Large intestine (tissue), 3 donors: ENCODE measurements around the gene UBE2G2. TPM values are rescaled to one million over a fixed set of nuclear protein-coding genes. Genes with fewer than 3 reads are reported as not detected.

Source experiments
- DNase-seq, 2 donors: peaks; one replicate each; pipeline versions ENCODE4 v3.0.0 to v3.0.0-alpha.2; 2013
- H3K27ac ChIP-seq: one replicate; pipeline ENCODE4 v1.5.1; 2013; ENCODE audit warnings: low read length
- H3K27me3 ChIP-seq: 2 replicates; pipeline ENCODE4 v1.6.1; 2013; ENCODE audit warnings: low read length; ENCODE audit not compliant: control insufficient read depth, insufficient read depth
- H3K36me3 ChIP-seq: 2 replicates; pipeline ENCODE4 v1.6.1; 2013; ENCODE audit warnings: low read length; ENCODE audit not compliant: control insufficient read depth, insufficient read depth
- H3K4me1 ChIP-seq: one replicate; pipeline ENCODE4 v1.6.1; 2013; ENCODE audit warnings: low read length; ENCODE audit not compliant: control insufficient read depth, insufficient read depth
- H3K4me3 ChIP-seq: one replicate; pipeline ENCODE4 v1.5.1; 2013; ENCODE audit warnings: low read length
- H3K9me3 ChIP-seq: one replicate; pipeline ENCODE4 v1.6.1; 2013; ENCODE audit warnings: mild to moderate bottlenecking, low read depth, low read length, moderate library complexity; ENCODE audit not compliant: control insufficient read depth
- WGBS: methylation state at CpG from one replicate; pipeline ENCODE4 v1.1.5; 2013; ENCODE audit warnings: low lambda C conversion rate; ENCODE audit not compliant: insufficient coverage; 5-methylcytosine and 5-hydroxymethylcytosine counted together
- polyA plus RNA-seq: library from polyadenylated mRNA; unstranded; fragments of 120-200 nt; gene quantifications from one replicate; pipeline ENCODE4 v1.2.1, GENCODE V29; 2013

The UBE2G2 gene
- polyA plus RNA-seq, 1 donor, result 97.1 TPM

DNA sequence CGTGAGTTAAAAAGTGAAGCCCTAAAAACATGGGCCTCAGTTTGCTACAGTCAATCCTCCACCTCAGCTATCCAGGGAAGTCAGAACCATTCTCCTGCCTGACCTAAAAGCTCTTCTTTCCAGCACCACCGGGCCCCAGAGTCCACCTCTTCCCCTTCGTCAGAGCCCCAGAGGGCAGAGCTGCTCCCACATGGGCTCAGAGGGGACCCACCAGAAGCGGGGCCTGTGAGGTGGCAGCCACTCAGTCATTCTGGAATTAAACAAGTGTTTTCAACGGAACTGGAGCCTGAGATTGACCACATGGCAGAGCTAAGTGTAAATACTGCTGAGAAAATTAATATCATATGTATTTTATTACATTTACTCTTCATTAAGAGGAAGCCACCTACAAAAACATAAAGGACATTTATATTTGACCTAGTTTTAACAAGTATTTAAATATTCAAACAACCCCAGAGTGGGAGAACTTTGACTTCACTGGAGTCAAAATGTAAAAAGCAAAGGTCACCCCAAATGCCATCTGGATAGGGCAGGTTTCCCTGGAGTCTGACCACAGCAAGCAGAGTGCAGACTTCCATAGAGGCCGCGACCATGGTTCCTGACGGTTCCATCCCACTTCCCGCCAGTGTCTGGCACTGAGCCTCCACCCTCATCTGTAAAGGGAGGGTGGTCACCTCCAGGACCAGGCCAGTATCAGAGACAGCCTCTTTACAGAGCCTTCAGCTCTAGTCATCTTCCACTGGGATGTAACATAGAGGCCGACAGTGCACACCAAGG lies 14.4 kb upstream of the UBE2G2 start:
- H3K9me3 ChIP-seq, result peaks cover 25% of the 10 kb centered on the region

GRCh38 chr21:44815225-44815624 lies 13.6 kb upstream of the UBE2G2 start:
- Histone ChIP-seq H3K9me3 (peaks cover 17% of the 10 kb centered on the region), H3K4me1 (peaks cover 8% of the 10 kb centered on the region), H3K27me3 (no peaks in the 10 kb centered on the region), H3K4me3 (no peak overlapping the region), H3K27ac (no peak overlapping the region), H3K36me3 (peaks cover 31% of the 10 kb centered on the region)
- no CpG with 5 or more reads among the region's 8 CpGs for WGBS
- no peak for DNase-seq

More for the DNA sequence above, 14.4 kb upstream of the UBE2G2 start:
- H3K27me3 ChIP-seq, result no peaks in the 10 kb centered on the region
- H3K36me3 ChIP-seq, result peaks cover 24% of the 10 kb centered on the region
- DNase-seq, result peak in 1 of 2 donors; percentile 8
- H3K27ac ChIP-seq, result no peak overlapping the region
- WGBS, result no CpG with 5 or more reads among the region's 10 CpGs
- peaks cover 8% of the 10 kb centered on the region for H3K4me1 ChIP-seq
- H3K4me3 ChIP-seq, result no peak overlapping the region

- WGBS, result 83% methylated on average over 1 of the region's 11 CpGs
These were observed 12.9 kb upstream of the UBE2G2 start for GRCh38 chr21:44814498-44815023.

DNA sequence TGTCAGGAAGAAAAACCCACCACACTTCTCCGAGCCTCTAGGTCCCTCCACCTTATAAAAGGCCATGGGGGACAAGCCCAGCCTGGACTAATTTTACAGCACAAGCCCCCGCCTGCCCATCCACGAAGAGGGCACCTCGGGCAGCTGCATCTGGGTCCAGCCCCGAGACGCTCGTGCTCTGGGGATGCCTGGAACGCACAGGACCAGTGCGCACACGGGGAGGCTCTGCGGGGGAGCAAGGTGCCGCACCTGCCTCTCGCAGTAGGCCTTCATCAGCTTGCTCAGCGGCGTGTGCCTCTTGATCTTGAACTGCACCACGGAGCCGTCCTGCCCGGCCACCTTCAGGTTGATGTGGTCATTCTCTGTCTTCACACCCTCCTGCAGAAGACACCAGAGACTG lies 12.1 kb upstream of the UBE2G2 start:
- H3K9me3 ChIP-seq, result peaks cover 4% of the 10 kb centered on the region
- H3K36me3 ChIP-seq, result peaks cover 46% of the 10 kb centered on the region
- no CpG with 5 or more reads among the region's 18 CpGs for WGBS
- no peak for DNase-seq
- no peak overlapping the region for H3K27ac ChIP-seq
- no peak overlapping the region for H3K4me3 ChIP-seq
- H3K27me3 ChIP-seq, result no peaks in the 10 kb centered on the region
- H3K4me1 ChIP-seq, result peaks cover 8% of the 10 kb centered on the region

More at GRCh38 chr21:44814498-44815023, 12.9 kb upstream of the UBE2G2 start:
- H3K27me3 ChIP-seq, result no peaks in the 10 kb centered on the region
- peaks cover 12% of the 10 kb centered on the region for H3K9me3 ChIP-seq
- H3K27ac ChIP-seq, result no peak overlapping the region
- no peak overlapping the region for H3K4me3 ChIP-seq
- peaks cover 38% of the 10 kb centered on the region for H3K36me3 ChIP-seq
- H3K4me1 ChIP-seq, result peaks cover 8% of the 10 kb centered on the region
- DNase-seq, result no peak

- Histone ChIP-seq H3K9me3 (no peaks in the 10 kb centered on the region), H3K27me3 (no peaks in the 10 kb centered on the region), H3K4me3 (no peak overlapping the region), H3K4me1 (peaks cover 8% of the 10 kb centered on the region), H3K27ac (no peak overlapping the region), H3K36me3 (peaks cover 52% of the 10 kb centered on the region)
- no CpG with 5 or more reads among the region's 10 CpGs for WGBS
- no peak for DNase-seq
These were observed 11.5 kb upstream of the UBE2G2 start for GRCh38 chr21:44813149-44813548.

- WGBS, result no CpG with 5 or more reads among the region's 14 CpGs
- no peaks in the 10 kb centered on the region for H3K27me3 ChIP-seq
- no peak overlapping the region for H3K4me3 ChIP-seq
- H3K9me3 ChIP-seq, result no peaks in the 10 kb centered on the region
- no peak overlapping the region for H3K27ac ChIP-seq
- peaks cover 56% of the 10 kb centered on the region for H3K36me3 ChIP-seq
- H3K4me1 ChIP-seq, result peaks cover 8% of the 10 kb centered on the region
- DNase-seq, result no peak
These were observed 11.0 kb upstream of the UBE2G2 start for GRCh38 chr21:44812640-44813039.

DNA sequence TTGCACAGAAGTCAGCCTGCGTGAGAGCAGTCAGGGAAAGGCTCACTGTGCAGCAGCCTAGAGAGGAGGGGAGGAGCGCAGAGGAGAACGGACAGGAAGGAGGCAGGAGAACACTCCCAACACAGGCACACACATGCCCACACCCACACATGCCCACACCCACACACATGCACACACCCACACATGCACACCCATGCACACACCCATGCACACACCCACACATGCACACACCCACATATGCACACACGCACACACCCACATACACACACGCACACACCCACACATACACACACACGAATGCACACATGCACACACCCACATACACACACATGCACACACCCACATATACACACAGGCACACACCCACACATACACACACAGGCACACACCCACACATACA lies 9.2 kb upstream of the UBE2G2 start:
- H3K4me3 ChIP-seq, result no peak overlapping the region
- H3K9me3 ChIP-seq, result no peaks in the 10 kb centered on the region
- no peak overlapping the region for H3K27ac ChIP-seq
- no peaks in the 10 kb centered on the region for H3K27me3 ChIP-seq
- peaks cover 72% of the 10 kb centered on the region for H3K36me3 ChIP-seq
- DNase-seq, result no peak
- no CpG with 5 or more reads among the region's 6 CpGs for WGBS
- no peaks in the 10 kb centered on the region for H3K4me1 ChIP-seq

- WGBS, result no CpG with 5 or more reads among the region's 4 CpGs
- Histone ChIP-seq H3K4me1 (peaks cover 2% of the 10 kb centered on the region), H3K4me3 (no peak overlapping the region), H3K36me3 (peaks cover 66% of the 10 kb centered on the region), H3K9me3 (no peaks in the 10 kb centered on the region), H3K27me3 (no peaks in the 10 kb centered on the region), H3K27ac (no peak overlapping the region)
- no peak for DNase-seq
These were observed 4.2 kb upstream of the UBE2G2 start for GRCh38 chr21:44805859-44806258.

- Histone ChIP-seq H3K36me3 (peaks cover 59% of the 10 kb centered on the region), H3K4me3 (no peak overlapping the region), H3K27me3 (no peaks in the 10 kb centered on the region), H3K27ac (no peak overlapping the region), H3K4me1 (peaks cover 3% of the 10 kb centered on the region), H3K9me3 (no peaks in the 10 kb centered on the region)
- no CpG with 5 or more reads among the region's 4 CpGs for WGBS
- DNase-seq, result no peak
These were observed 3.6 kb upstream of the UBE2G2 start for GRCh38 chr21:44805226-44805625.

DNA sequence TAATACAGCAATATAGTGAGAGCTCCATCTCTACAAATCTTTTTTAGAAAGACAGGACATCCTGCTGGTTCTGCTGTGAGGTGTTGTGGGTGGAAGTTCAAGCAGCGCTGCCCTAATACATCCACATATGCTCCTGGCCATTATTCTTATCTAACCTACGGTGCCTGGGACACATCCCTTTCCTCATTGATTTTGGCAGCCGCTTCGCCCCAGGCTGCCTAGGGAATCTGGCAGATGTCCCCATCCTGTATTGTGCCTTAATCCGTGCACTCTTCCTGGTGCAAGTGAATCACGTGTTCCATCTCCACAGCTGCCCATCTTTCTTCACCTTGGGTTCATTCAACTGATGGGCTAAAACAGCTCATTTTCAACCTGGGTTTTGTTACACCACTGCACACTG lies 3.1 kb upstream of the UBE2G2 start:
- DNase-seq, result no peak
- H3K27me3 ChIP-seq, result no peaks in the 10 kb centered on the region
- H3K9me3 ChIP-seq, result no peaks in the 10 kb centered on the region
- WGBS, result no CpG with 5 or more reads among the region's 6 CpGs
- no peak overlapping the region for H3K27ac ChIP-seq
- H3K4me3 ChIP-seq, result no peak overlapping the region
- peaks cover 7% of the 10 kb centered on the region for H3K4me1 ChIP-seq
- peaks cover 55% of the 10 kb centered on the region for H3K36me3 ChIP-seq

- no peak overlapping the region for H3K4me3 ChIP-seq
- no peak for DNase-seq
- no peaks in the 10 kb centered on the region for H3K9me3 ChIP-seq
- no peak overlapping the region for H3K27ac ChIP-seq
- no peaks in the 10 kb centered on the region for H3K27me3 ChIP-seq
- peaks cover 45% of the 10 kb centered on the region for H3K36me3 ChIP-seq
- no CpG with 5 or more reads among the region's 3 CpGs for WGBS
- H3K4me1 ChIP-seq, result peaks cover 8% of the 10 kb centered on the region
These were observed 2.0 kb upstream of the UBE2G2 start for GRCh38 chr21:44803651-44804050.
